ENCODE results near the gene HRH3. TPM values are rescaled to one million over a fixed set of nuclear protein-coding genes. Genes with fewer than 3 reads are reported as not detected.

The HRH3 gene
- total RNA-seq, 4 donors from 2014 or later = not detected

GRCh38 chr20:62244644-62245108 is 24.6 kb upstream of the HRH3 start:
- DNase-seq (ENCODE audit: low spot score) = no peak
- TF ChIP-seq CTCF (IDR thresholded peaks at IDR 0.05) = no peak
- ATAC-seq (ENCODE audit: low FRiP score) = no peak

DNA sequence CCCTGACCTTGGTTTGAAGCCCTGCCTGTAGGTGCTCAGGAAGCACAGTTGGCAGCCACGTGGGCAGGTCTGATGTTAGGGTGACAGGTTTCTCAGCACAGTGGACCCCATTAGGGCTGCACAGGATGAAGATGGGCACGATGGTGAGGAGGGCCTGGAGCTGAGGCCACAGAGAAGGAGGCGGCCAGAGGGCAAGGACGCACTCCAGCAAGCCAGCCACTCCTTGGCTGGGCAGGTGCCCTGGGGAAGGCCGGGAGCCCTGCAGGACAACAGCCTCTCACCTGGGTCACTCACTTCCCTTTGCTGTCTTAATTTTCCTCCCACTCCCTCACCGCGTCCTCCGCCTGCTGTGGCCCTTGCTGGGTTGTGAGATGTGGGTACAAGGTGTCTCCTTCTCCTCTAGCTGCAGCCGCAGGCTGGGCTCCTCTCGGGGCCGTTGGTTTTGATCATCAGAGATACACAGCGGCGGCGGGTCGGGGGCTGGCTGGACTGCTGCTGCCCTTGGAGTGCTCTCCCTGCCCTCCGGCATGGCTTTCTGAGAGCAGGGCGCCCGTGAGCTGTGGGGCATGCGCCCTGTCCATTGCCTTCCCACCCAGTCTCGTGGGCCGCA is 23.9 kb upstream of the HRH3 start:
- DNase-seq (ENCODE audit: low spot score) = no peak
- TF ChIP-seq CTCF (IDR thresholded peaks at IDR 0.05) = no peak
- no peak for ATAC-seq (ENCODE audit: low FRiP score)

- ATAC-seq (ENCODE audit: low FRiP score) = no peak
- no peak for TF ChIP-seq CTCF (IDR thresholded peaks at IDR 0.05)
- no peak for DNase-seq (ENCODE audit: low spot score)
Measured at GRCh38 chr20:62243106-62243505, 23.0 kb upstream of the HRH3 start.

DNA sequence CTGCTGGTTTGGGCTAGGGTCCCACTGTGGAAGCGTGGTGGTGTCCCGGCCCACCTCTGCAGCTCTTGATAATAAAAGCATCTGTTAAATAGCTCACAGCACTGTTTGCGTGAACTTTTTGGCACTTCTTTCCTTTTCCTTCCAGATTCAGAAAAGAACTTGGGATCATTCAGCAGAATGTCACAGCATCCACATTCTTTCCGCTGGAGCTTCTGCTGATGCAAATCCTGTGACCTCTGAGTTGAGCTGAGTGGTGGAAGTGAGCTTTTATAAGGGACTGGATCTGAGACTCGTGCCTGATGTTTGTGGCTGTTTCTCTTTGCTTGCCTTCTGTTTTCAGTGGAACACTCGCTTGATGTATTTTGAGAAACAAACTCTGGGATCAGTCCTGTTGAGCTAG is 22.1 kb upstream of the HRH3 start:
- ATAC-seq (ENCODE audit: low FRiP score) = no peak
- no peak for TF ChIP-seq CTCF (IDR thresholded peaks at IDR 0.05)
- no peak for DNase-seq (ENCODE audit: low spot score)

- no peak for DNase-seq (ENCODE audit: low spot score)
- ATAC-seq (ENCODE audit: low FRiP score) = no peak
- no peak for TF ChIP-seq CTCF (IDR thresholded peaks at IDR 0.05)
Measured at GRCh38 chr20:62241506-62241905, 21.4 kb upstream of the HRH3 start.

DNA sequence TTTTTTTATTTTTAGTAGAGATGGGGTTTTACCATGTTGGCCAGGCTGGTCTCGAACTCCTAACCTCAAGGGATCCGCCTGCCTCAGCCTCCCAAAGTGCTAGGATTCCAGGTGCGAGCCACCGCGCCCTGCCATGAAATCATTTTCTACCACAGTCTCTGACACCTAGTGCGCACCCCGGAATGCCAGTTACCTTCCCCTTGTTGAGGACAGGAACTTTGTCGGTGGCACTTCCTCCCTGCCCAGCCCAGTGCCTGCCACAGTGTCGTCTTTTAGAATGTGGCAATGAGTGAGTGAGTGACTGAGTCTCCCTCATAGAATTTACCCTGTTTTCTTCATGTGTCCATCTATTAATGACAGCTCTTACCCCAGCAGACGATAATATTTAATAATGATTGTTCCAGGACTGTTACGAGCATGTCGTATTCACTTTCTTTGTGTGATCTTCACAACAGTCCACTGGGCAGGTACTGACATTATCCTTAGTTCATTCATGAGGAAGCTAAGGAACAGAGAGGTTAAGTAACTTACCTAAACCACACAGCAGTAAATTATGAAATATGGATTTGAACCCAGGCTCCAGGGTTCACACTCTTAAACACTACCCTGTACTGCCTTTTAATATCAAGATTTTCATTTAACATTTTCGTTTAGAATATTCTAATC is 20.1 kb upstream of the HRH3 start:
- ATAC-seq (ENCODE audit: low FRiP score) (no peak), DNase-seq (ENCODE audit: low spot score) (no peak)
- no peak for TF ChIP-seq CTCF (IDR thresholded peaks at IDR 0.05)

All from omental fat pad (tissue), 4 donors.